Left hindlimb (tissue), 1 donor: ENCODE measurements around the gene WDR93.
"Not testable (repeated sequence)": the region's sequence is repeated elsewhere in the genome, so short reads cannot be mapped to it uniquely, and the experiment has no call there.

Experiments
- DNase-seq: peaks from one replicate; pipeline ENCODE4 v3.0.0-alpha.2; 2018

The WDR93 gene

GRCh38 chr15:89775815-89776214 is 85.2 kb downstream of the WDR93 start:
- no peak for DNase-seq

- peak; percentile 89 for DNase-seq
Observed at GRCh38 chr15:89776274-89777072, 85.9 kb downstream of the WDR93 start, which contains the start of gene MESP2. MESP2 (plus strand) TSS chr15:89776332; CDS start chr15:89776358, 26 bp downstream.

- no peak for DNase-seq
Observed at GRCh38 chr15:89777073-89777751, 86.6 kb downstream of the WDR93 start.

GRCh38 chr15:89777782-89778380 is 87.3 kb downstream of the WDR93 start:
- DNase-seq: no peak

- no peak for DNase-seq
Observed at GRCh38 chr15:89778861-89779260, 88.2 kb downstream of the WDR93 start.

- DNase-seq: no peak
Observed at GRCh38 chr15:89780601-89781000, 90.0 kb downstream of the WDR93 start.

- no peak for DNase-seq
Observed at GRCh38 chr15:89781055-89781454, 90.4 kb downstream of the WDR93 start.

- no peak for DNase-seq
Observed at GRCh38 chr15:89781891-89782618, 91.4 kb downstream of the WDR93 start.

- DNase-seq: not testable (repeated sequence)
Observed at GRCh38 chr15:89782619-89782950, 92.0 kb downstream of the WDR93 start.

- DNase-seq: no peak
Observed at GRCh38 chr15:89783111-89783860, 92.7 kb downstream of the WDR93 start.

GRCh38 chr15:89783861-89784685 is 93.5 kb downstream of the WDR93 start:
- no peak for DNase-seq

- DNase-seq: no peak
Observed at GRCh38 chr15:89784686-89784960, 94.0 kb downstream of the WDR93 start.

GRCh38 chr15:89785064-89785773 is 94.6 kb downstream of the WDR93 start:
- no peak for DNase-seq

GRCh38 chr15:89785774-89786140 is 95.1 kb downstream of the WDR93 start:
- no peak for DNase-seq

GRCh38 chr15:89787944-89788343 is 97.3 kb downstream of the WDR93 start:
- no peak for DNase-seq

GRCh38 chr15:89788585-89788984 is 98.0 kb downstream of the WDR93 start:
- not testable (repeated sequence) for DNase-seq

GRCh38 chr15:89790206-89790605 is 99.6 kb downstream of the WDR93 start:
- DNase-seq: no peak

GRCh38 chr15:89790661-89791060 is 100.0 kb downstream of the WDR93 start:
- peak; percentile 13 for DNase-seq

GRCh38 chr15:89792106-89792805 is 101.6 kb downstream of the WDR93 start:
- DNase-seq: peak; percentile 20
